Stimulated activated CD8-positive, alpha-beta memory T cell treated with anti-CD3 and anti-CD28 coated beads, Interleukin-7, amount 100 ng/mL, for 48 hours (primary cell): ENCODE data around the gene TOR1A.
"Not testable (repeated sequence)": the region's sequence is repeated elsewhere in the genome, so short reads cannot be mapped to it uniquely, and the experiment has no call there.

Source experiments
- DNase-seq, 2 donors: peaks; one replicate each; pipeline ENCODE4 v3.0.0-alpha.2; 2020; ENCODE audit warnings: low read depth in 1 of 2; ENCODE audit errors: extremely low read depth in 1 of 2

The TOR1A gene

DNA sequence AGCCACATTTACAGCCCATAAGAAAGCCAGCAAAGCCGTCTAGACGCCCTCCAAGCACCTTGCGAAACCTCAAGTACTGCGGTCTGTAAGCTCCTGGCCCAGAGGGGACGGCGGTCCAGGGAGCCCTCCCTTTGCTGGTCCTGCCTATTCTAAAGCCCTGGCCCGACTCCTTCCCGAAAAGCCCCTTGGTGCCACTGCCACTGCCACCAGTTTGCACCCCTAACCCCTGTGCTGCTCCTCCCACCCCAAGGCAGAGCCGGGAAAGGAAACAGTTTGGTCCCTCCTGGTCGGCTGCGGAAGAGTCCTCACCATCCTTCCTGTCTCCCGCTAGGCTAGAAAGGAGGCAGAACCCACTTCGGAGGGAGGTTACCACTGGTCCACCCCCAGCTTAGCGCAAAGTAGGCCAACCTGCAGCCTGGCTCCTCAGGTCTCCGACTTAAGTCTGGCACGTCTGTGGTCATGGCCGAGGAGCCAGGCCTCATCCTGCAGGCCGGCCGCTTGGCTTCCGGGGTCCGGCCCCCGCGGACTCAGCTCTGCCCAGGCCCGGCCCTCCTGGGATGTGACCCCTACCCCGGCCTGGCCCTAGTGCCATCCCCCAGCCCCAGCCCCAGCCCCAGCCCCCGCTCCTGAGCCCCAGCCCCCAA, 916 bp downstream of the TOR1A start:
- no peak for DNase-seq

DNA sequence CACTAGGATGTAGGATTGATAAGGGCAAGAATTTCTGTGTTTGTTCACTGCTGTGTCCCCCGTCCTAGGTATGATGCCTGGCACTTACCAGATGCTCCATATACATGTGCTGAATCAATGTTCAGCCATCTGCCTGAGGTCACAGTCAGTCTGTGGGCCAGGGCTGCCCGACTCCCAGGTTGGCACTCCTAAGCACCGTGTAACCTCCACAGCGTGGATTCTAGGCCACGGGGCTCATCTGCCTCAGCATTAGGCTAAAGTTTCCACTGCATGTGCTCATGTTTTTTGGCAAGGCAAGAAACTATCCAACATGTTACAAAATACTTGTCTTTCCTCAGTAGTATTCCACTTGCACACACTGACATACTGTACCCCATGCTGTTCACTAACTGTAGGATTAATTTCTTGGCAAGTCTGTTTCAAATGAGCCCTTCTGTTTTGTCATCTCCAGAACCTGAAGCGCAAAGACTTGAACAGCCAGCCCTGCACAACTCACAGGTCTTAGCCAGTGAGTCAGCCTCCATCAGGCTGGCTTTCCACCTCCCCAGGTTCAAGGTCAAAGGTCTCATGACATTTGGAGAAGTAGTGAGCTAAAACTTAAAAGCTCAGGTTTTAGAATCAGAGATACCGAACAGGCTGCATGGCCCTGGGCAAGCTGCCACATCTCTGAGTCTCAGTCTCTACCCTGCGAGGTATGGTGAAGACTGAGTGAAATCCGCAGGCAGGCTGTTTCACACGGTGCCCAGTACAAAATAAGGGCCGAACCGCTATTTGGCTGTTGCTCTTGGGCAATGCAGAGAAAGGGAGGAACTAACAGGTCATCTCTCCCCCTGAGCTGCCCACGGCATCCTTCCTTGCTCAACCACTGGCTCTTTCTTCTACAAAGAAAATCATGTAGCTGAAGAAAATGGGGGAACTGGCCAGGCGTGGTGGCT, 7.2 kb downstream of the TOR1A start:
- no peak for DNase-seq

DNA sequence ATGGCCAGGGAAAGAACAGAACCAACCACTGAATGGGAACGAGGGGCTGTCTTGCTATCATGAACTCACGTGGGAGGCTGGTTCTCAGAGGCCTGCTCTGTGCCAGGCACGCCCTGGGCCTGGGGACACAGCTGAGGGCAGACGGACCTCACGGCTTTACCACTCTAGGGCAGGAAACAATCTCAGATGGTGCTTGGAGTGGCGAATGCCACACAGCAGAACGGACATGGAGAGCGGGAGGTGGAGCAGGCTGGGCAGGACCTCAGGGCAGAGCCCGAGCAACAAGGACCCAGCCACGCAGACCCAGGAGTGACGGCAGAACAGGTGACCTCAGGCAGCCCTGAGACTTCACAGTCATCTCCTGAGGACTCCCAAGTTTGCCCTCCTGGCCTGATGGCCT, 8.7 kb downstream of the TOR1A start:
- DNase-seq: no peak

DNA sequence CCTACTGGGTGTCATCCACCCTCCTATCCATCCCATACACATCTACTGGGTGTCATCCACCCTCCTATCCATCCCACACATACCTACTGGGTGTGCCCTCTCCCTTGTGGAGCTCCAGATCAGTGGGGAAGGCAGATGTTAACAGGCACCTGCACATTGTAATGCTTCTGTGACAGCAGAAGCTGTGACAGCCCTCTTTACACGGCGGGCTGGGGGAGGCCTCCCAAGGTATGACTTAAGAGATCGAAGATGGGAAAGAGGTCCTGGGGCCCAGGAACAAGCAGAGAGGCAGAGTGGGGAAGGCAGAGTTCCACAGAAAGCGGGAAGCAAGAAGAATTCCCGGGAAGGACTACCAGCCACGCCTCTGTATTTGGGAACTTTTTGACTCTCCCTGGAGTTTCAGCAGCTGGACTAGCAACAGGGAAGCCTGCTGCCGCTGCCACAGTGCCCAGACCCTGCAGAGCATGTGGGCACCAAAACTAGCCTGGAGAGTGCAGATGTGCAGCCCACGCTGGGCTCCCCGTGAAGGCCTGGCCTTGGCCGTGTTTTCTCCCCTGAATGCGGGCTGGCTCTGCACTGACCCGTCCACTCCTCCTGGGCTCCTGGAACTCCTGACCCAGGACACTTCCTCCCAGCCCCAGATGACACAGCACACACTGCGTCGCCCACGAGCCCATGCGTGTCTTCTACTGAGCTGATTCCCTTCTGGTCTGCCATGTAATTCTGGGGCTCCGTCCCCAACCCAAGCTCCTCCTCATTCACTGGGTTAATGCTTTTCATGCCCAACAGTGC, 9.3 kb downstream of the TOR1A start:
- DNase-seq: no peak

DNA sequence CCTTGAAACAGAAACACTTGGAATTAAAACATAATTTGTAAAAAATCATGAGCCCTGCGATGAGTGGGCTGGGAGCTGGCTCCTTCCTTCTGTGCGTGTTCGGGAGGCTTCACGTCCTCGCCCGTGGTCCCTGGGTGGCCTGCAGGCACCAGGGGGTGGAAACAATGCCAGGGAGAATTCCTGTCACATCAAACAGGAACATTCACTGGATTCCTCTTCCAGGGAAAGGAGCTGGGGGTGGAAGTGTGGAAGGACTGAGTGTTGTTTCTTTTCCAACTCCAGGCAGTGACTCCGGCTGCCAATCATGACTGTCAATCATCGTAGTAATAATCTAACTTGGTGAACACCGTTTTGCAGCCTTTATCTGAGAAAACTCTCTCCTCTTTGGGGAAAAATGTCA, 10.3 kb downstream of the TOR1A start:
- no peak for DNase-seq

DNA sequence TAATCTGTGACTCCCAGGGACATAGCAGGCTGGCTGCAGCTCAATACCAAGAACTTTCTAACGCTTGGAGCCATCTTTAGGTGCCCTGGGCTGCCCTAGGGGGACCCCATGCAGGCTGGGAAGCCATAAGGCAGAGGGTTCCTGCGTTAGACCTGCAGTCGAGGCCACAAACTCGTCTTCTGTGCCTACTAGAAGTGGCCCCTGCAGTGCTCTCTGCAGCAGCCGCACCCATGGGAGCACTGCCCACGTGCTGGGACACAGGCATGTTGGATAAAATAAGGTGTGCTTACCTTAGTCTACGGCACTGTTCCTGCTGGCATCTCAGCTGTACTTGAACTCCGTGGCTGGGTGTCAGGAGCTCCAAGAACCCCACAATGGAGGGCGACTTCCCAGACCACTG, 11.6 kb downstream of the TOR1A start:
- no peak for DNase-seq

DNA sequence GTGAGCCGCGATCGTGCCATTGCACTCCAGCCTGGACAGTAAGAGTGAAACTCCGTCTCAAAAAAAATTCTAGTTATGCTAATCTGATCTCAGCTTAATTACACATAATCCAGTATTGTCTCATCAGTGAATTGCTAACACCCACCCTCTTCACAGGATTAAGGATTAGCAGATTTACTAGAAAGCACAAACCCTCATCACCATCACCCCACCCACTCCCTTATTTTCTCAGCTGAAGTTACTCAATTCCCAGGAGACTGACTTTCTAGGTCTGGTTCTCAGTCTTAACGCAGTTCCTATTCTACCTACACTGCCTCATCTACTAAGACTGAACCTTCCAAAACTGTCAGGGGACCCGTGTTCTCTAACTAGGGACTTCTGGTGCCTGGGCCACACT, 12.0 kb downstream of the TOR1A start:
- DNase-seq: no peak

DNA sequence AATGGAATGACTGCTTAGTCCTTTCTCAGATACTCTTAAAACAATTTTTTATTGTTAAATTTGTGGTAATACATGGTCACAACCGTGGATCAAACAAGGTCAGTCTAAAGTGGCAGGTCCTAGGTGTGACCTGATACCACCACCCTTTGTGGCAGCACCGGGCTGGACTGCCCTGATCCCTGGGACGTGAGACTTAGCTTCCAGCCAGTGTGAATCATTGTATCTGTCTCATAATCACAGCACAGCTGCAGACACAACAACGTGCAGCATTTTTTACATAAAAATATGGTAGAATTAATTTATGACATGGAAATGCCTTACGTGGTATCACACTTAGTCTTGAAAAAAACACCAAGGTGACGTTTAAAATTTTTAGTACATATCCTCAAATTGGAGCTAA, 13.1 kb downstream of the TOR1A start:
- no peak for DNase-seq

DNA sequence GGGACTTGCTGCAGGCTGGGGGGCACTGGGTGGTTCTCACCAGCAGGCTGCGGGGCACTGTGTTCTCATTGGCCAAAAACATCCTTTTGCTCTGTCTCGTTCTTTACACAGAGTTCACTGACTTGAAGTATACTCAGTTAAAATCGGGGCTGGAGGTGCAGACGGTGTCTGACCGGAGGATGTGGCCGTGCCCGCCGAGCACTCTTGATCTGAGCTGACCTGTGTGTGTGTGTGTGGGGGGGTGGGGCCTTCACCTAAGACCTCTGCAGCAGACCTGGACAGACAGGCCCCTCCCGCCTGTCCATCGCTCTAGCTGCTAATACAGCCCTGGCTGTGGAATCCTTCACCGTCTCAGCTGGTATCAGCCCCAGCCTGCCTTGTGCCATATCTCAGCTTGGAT, 13.8 kb downstream of the TOR1A start:
- DNase-seq: no peak

DNA sequence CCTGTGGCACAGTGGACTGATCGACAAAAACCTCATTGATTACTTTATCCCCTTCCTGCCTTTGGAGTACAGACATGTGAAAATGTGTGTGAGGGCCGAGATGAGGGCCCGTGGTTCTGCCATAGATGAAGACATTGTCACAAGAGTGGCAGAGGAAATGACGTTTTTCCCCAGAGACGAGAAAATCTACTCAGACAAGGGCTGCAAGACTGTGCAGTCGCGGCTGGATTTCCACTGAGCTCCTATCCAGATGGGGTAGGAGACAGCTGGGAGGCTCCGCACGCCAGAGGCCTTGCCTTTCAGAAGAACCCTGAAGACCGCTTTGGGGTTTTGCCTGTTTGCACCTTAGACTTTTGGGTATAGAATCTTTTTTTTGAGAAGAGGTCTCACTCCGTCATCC, 14.6 kb downstream of the TOR1A start:
- DNase-seq: no peak

DNA sequence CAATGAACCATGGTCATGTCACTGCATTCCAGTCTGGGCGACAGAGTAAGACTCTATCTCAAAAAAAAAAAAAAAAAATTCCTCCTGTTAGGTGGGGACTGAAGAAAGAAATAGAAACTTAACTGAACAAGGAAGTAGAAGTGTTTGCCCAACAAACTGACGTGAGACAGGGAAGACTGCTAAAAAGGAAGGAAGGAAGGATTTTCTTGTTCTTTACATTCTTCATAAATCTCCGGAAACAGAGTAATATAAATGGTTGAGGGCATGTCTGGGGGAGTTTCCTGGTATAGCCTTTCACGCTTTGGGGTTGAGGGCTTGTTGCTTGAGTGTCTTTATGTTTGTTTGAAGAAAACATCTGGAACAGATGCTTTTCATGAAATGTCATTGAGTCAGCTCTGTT, 17.9 kb downstream of the TOR1A start:
- DNase-seq: no peak

DNA sequence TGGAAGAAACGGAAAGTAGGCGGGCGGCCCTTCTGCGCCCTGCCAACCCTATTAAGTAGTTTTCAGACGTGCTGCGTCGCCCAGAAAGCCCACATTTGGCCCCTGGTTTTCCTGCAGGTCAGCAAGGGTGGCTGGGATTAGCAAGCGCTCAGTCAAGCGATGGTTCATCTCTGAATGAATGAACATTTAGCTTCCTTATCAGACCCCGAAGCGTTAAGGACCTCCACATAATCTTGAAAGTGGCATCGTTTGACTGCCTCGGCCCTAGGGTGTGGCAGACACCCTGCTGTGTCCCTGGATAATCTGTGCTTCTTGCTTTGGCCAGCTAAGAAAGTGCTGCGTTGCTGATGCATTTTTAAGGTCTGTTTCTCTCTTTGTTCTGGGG, 20.3 kb downstream of the TOR1A start:
- DNase-seq: peak in 1 of 2 donors; percentile 4

DNA sequence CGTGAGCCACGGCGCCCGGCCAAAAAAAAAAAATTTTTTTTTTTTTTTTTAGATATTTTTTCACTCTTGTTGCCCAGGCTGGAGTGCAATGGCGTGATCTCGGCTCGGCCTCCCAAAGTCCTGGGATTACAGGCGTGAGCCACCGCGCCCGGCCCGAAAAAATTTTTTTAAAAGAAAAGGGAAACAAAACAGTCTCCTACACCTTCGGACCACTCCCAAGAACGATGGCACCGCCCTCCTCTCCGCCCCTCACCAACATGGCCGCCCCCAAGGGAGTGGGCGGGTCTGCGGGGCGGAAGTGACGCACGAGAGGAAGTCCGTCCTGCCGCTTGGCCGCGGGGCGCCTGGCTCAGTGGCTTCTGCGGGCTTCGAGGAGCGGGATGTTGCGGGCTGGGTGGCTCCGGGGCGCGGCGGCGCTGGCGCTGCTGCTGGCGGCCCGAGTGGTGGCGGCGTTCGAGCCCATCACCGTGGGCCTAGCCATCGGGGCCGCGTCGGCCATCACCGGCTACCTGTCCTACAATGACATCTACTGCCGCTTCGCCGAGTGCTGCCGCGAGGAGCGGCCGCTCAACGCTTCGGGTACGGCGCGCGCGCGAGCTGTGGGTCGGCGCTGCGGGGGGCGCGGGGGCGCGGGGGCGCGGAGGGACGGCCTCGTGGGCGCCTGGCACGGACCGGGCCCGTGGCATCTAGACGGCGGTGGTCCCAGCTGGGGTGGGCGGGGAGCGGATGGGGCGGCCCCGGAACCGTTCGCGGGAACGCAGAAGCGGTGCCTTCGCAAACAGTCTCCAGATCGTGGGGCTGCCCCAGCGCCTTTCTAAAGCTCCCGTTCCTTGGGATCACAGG, 20.9 kb downstream of the TOR1A start, which contains the start of gene TOR1B:
Gene TOR1B (plus strand): TSS at position 352 of the 843 bp plus-strand sequence. CDS start 29 bp downstream, at position 381.
- peak; percentile 85 to 90 for DNase-seq

DNA sequence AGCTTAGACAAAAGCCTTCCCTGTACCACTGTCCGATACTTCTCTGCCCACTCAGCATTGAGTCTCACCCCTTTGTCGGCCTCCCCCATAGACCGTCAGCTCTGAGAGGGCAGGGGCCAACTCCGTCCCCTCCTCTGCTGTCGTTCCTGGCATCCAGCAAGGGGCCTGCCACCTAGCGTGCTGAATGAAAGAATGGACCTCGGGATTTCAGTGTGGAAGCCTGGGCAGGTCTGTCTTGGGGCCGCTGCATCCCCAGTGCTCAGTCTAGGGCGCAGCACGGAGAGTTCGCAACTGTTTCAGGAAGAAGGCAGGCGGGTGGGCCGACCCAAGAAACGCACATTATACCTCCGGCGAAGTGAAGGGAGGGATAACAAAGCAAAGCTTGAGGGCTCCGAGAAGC, 22.4 kb downstream of the TOR1A start:
- no peak for DNase-seq

DNA sequence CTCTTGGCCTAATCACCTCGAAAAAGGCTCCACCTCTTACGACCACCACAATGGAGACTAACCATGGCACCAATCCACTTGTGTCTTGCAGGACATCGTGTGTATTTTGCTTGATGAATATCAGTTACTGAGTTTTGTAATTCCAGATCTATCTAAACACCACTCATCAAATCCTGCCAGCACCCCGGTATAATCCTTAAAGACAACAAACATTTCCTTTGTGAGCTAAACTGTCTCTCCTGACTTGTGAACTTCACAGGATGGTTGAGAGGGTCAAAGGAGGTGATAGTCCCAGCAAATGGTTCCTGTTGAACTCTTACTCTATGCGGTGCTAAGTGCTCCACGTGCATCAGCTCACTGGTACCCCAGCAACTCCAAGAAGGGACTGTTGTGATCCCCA, 25.0 kb downstream of the TOR1A start:
- no peak for DNase-seq

DNA sequence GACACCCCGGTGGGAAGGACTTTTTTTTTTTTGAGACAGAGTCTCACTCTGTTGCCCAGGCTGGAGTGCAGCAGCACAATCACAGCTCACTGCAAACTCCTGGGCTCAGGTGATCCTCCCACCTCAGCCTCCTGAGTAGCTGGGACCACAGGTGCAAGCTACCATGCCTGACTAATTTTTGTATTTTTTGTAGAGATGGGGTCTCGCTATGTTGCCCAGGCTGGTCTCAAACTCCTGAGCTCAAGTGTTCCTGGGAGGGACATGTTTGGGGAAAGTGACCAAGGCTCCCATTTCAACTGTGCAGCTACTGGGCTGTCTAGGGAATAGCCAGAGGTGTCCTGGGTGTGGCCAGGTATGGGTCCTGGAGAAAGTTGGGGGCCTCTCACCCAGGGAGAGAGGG, 27.9 kb downstream of the TOR1A start:
- DNase-seq: not testable (repeated sequence)

DNA sequence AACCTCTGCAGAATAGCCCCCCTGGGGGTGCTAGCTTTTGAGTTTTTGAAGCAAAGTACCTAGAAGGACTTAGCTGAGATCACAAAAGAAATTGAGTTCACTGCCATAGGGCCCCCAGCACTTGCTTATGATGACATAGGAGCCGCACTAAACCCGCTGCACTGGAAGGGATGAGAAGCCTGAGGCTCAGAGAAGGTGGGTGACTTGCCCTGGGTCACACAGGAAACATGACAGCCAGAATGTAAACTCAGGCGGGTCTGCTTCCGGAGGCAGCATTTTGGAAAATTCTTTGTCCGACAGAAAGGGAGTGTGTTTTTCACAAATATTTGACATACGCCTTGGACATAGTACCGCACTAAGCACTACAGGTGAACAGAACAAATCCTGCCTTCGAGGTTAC, 29.4 kb downstream of the TOR1A start:
- DNase-seq: no peak

DNA sequence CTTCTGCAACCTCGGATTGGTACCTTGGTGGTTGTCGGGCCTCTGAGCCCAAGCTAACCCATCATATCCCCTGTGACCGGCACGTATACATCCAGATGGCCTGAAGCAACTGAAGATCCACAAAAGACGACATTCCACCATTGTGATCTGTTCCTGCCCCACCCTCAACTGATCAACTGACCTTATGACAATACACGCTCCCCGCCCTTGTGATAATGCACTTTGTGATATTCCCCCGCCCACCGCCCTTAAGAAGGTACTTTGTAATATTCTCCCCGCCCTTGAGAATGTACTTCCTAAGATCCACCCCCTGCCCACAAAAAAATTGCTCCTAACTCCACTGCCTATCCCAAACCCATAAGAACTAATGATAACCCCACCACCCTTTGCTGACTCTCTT, 37.5 kb downstream of the TOR1A start:
- no peak for DNase-seq

DNA sequence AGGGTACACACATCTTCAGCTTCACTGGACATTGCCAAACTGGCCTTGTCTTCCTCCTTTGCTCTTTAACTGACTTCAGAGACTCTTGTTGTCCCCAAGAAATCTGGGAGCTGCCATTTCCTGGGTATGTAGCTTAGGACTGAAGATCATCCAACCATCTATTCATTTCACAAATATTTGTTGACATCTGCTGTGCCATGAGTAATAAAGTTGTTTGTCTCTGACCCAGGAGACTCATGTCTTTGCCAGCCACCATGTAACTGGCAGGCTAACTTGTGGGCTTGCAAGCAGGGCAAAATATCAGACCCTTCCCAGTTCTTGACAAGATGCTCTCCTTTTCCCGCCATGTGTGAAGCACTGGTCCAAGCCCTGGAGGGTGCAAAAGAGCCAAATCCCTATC, 38.1 kb downstream of the TOR1A start:
- DNase-seq: no peak

DNA sequence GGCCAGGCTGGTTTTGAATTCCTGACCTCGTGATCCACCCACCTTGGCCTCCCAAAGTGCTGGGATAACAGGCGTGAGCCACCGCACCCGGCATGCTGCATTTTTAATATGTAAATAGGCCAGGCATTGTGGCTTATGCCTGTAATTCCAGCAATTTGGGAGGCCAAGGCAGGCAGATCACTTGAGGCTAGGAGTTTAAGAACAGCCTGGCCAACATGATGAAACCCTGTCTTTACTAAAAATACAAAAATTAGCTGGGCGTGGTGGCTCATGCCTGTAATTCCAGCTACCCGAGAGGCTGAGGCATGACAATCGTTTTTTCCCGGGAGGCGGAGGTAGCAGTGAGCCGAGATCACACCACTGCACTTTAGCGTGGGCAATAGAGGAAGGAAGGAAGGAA, 39.0 kb downstream of the TOR1A start:
- DNase-seq: not testable (repeated sequence)
